ENCODE data around the gene SCUBE1. TPM values are rescaled to one million over a fixed set of nuclear protein-coding genes. Genes with fewer than 3 reads are reported as not detected.

SCUBE1 gene
- total RNA-seq, 1 donor from 2014 or later: 2.9 TPM

DNA sequence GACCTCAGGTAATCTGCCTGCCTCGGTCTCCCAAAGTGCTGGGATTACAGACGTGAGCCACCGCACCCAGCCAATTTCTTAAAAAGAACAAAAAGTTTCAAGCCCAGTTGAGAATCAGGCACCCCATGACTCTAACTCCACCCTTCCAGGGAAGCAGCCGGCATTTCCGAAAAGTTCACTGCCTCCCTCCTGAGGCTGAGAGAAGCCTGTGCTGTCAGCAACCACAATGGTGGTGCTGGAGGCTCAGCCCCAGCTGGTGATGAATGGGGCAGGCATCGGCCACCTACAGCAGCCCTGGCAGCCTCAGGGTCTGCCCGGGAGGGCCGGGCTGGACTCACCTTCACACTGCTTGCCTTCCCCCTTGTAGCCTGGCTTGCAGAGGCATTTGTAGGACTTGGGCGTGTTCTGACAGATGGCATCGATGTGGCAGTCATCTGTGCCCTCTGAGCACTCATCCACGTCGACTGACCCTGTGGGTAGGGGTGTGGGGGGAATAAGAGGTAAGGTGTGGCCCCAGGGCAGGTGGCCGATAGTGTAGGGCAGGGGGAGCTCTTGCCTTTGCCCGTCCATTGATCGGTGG, 4.3 kb downstream of the SCUBE1 start:
- TF ChIP-seq, protein P1, sequence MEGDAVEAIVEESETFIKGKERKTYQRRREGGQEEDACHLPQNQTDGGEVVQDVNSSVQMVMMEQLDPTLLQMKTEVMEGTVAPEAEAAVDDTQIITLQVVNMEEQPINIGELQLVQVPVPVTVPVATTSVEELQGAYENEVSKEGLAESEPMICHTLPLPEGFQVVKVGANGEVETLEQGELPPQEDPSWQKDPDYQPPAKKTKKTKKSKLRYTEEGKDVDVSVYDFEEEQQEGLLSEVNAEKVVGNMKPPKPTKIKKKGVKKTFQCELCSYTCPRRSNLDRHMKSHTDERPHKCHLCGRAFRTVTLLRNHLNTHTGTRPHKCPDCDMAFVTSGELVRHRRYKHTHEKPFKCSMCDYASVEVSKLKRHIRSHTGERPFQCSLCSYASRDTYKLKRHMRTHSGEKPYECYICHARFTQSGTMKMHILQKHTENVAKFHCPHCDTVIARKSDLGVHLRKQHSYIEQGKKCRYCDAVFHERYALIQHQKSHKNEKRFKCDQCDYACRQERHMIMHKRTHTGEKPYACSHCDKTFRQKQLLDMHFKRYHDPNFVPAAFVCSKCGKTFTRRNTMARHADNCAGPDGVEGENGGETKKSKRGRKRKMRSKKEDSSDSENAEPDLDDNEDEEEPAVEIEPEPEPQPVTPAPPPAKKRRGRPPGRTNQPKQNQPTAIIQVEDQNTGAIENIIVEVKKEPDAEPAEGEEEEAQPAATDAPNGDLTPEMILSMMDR (IDR thresholded peaks at IDR 0.05): no peak
- Histone ChIP-seq H3K4me3 (no peak overlapping the region), H3K27ac (no peak overlapping the region), H3K9me3 (no peaks in the 10 kb centered on the region), H3K4me1 (peaks cover 0 to 3% of the 10 kb centered on the region in 2 donors), H3K36me3 (no peaks in the 10 kb centered on the region), H3K27me3 (peaks cover 15% of the 10 kb centered on the region)
- intact Hi-C loops (cut with DNase I): no loop called here
- DNase-seq (ENCODE audit: low spot score in 2 of 2): no peak

DNA sequence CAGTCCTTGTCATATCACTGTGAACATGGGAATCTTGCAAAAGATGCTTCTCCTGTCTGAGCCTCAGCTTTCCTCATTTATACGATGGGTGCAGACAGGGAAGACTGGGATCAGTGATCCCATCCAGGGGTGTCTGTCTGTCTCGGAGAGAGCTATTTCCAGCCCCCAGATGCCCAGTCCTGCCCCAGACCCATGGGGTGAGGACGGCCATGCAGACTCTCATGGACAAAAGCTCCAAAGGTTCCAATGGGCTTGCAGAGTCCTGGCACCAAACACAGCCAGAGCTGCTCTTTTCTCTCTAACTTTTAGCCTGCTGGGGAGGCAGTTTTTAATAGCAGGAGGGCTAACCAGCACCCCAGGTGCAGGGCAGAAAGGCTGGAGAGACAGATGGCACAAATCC, 5.2 kb downstream of the SCUBE1 start:
- TF ChIP-seq, protein P1 (IDR thresholded peaks at IDR 0.05): no peak
- Histone ChIP-seq H3K4me3 (no peak overlapping the region), H3K4me1 (peaks cover 0 to 3% of the 10 kb centered on the region in 2 donors), H3K36me3 (no peaks in the 10 kb centered on the region), H3K27ac (no peak overlapping the region), H3K27me3 (peaks cover 15% of the 10 kb centered on the region), H3K9me3 (no peaks in the 10 kb centered on the region)
- DNase-seq (ENCODE audit: low spot score in 2 of 2): no peak
- intact Hi-C loops (cut with DNase I): no loop called here

DNA sequence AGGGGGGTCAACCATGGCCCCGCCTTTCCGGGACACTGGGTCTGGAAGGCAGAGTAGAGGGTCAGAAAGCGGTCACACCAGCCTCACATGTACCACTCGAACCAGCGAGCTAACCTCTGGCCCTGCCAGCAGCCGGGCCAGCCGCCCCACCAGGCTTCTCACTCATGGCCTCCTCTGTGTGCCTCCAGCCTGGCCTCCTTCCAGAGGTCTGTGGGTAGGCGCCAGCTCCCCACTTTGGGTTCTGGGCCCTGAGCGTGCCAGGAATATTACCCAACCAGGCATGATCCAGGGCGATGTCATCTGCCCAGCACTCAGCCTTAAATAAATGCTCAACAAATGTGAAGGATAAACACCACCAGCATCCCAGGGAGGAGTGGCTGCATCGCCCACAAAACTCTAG, 5.8 kb downstream of the SCUBE1 start:
- H3K27ac ChIP-seq: no peak overlapping the region
- DNase-seq (ENCODE audit: low spot score in 2 of 2): no peak
- H3K9me3 ChIP-seq: no peaks in the 10 kb centered on the region
- H3K4me3 ChIP-seq: no peak overlapping the region
- peaks cover 10% of the 10 kb centered on the region for H3K27me3 ChIP-seq
- TF ChIP-seq, protein P1 (IDR thresholded peaks at IDR 0.05): no peak
- intact Hi-C loops (cut with DNase I): no loop called here
- H3K36me3 ChIP-seq: no peaks in the 10 kb centered on the region
- H3K4me1 ChIP-seq: no peaks in the 10 kb centered on the region

DNA sequence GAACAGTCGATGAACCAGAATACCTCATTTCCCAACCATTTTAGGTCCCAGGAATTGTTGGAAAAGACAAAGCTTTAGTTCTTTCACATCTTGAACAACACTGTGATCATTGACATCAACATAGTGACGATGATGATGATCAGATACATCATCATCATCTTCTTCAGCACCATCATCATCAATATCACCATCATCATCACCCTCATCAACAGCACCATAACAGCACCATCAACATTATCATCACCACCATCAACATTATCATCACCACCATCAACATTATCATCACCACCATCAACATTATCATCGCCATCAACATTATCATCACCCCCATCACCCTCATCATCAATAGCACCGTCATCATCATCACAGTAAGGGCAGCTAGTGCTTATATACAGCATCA, 8.8 kb downstream of the SCUBE1 start:
- Histone ChIP-seq H3K36me3 (no peaks in the 10 kb centered on the region), H3K27me3 (no peaks in the 10 kb centered on the region), H3K4me3 (no peak overlapping the region), H3K9me3 (no peaks in the 10 kb centered on the region), H3K4me1 (no peaks in the 10 kb centered on the region), H3K27ac (no peak overlapping the region)
- DNase-seq (ENCODE audit: low spot score in 2 of 2): no peak
- TF ChIP-seq, protein P1 (IDR thresholded peaks at IDR 0.05): no peak
- intact Hi-C loops (cut with DNase I): no loop called here

DNA sequence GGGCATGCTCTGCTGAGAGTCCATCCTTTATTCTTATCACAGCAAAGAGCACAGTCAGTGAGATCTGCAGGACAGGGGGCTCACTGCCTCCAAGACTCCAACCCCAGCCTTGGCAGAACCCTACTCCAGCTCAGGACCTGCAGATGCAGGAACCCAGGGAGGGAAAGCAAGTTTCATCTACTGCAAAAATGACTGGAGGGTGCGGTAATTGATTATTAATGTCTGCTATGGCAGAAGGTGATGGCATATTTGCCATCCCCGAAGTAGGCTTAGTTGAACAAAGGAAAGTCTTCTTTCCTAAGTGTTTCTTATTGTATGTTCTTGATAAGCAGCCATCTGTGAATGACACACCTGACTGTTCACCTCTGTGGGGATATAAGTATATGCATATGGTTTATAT, 9.2 kb downstream of the SCUBE1 start:
- Histone ChIP-seq H3K36me3 (no peaks in the 10 kb centered on the region), H3K4me1 (no peaks in the 10 kb centered on the region), H3K4me3 (no peak overlapping the region), H3K27ac (no peak overlapping the region), H3K9me3 (no peaks in the 10 kb centered on the region), H3K27me3 (no peaks in the 10 kb centered on the region)
- intact Hi-C loops (cut with DNase I): no loop called here
- no peak for DNase-seq (ENCODE audit: low spot score in 2 of 2)
- TF ChIP-seq, protein P1 (IDR thresholded peaks at IDR 0.05): no peak

DNA sequence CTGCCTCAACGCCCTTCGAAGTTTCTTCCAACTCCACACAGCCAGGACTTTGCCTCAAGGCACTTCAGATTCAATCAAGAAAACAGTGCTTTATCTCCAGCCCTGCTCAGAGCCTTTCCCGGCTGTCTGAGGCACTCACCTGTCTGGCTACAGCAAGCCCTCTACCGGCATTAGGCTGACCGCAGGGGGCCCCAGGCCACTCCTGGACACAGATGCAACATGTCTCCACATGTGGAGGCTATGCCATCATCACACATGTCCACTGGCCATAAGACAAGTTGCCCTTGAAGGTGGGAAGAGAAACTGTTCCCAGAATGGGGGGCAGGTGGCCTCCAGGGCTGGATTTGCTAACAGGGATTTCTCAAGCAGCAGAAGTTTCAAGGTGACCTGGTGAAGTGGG, 10.0 kb downstream of the SCUBE1 start:
- no peaks in the 10 kb centered on the region for H3K36me3 ChIP-seq
- no peak overlapping the region for H3K27ac ChIP-seq
- intact Hi-C loops (cut with DNase I): no loop called here
- DNase-seq (ENCODE audit: low spot score in 2 of 2): no peak
- H3K4me3 ChIP-seq: no peak overlapping the region
- no peaks in the 10 kb centered on the region for H3K9me3 ChIP-seq
- H3K27me3 ChIP-seq: no peaks in the 10 kb centered on the region
- TF ChIP-seq, protein P1 (IDR thresholded peaks at IDR 0.05): no peak
- H3K4me1 ChIP-seq: no peaks in the 10 kb centered on the region
